ENCODE measurements around the gene MYT1.

GRCh38 chr20:64140061-64140931, 24.0 kb upstream of the MYT1 start:
- TF ChIP-seq NFRKB (IDR thresholded peaks at IDR 0.05) (no peak), FOXM1 (IDR thresholded peaks at IDR 0.05; ENCODE audit: borderline replicate concordance) (no peak), FOXA1 (IDR thresholded peaks at IDR 0.05) (no peak), FOXK2 (IDR thresholded peaks at IDR 0.05) (no peak), ARNT (IDR thresholded peaks at IDR 0.05) (no peak), BHLHE40 (IDR thresholded peaks at IDR 0.05; ENCODE audit: borderline replicate concordance) (no peak), SUZ12 (IDR thresholded peaks at IDR 0.05) (no peak), SP1 (IDR thresholded peaks at IDR 0.05) (no peak), TARDBP (IDR thresholded peaks at IDR 0.05) (no peak), ELF4 (IDR thresholded peaks at IDR 0.05) (no peak), HDGF (IDR thresholded peaks at IDR 0.05; ENCODE audit: borderline replicate concordance) (no peak), PKNOX1 (IDR thresholded peaks at IDR 0.05) (no peak), CTBP1 (IDR thresholded peaks at IDR 0.05; ENCODE audit: borderline replicate concordance) (no peak), L3MBTL2 (conservative IDR thresholded peaks at IDR 0.05) (no peak)

Data from HEK293T (cell line).